NB4 (cell line): ENCODE results near the gene AATK.
"Not testable (repeated sequence)": the region's sequence is repeated elsewhere in the genome, so short reads cannot be mapped to it uniquely, and the experiment has no call there.

Source experiments
- DNase-seq: peaks from one replicate; pipeline ENCODE4 v3.0.0; 2010; ENCODE audit warnings: low read depth
- H3K4me3 ChIP-seq: one replicate; pipeline ENCODE4 v1.5.1; 2011; ENCODE audit warnings: mild to moderate bottlenecking, low read depth, low read length, moderate library complexity
- MYC ChIP-seq: IDR thresholded peaks from 2 replicates; pipeline ENCODE4 v1.6.1; 2011; ENCODE audit warnings: low read depth, low read length
- POLR2A ChIP-seq: IDR thresholded peaks from 2 replicates; pipeline ENCODE4 v1.6.1; 2011; ENCODE audit warnings: mild to moderate bottlenecking; ENCODE audit not compliant: insufficient read length; ENCODE audit errors: extremely low read depth
- TF ChIP-seq, protein P1 (sequence below): IDR thresholded peaks from 2 replicates; pipeline ENCODE4 v1.6.1; 2011; ENCODE audit warnings: low read depth, low read length
- TF ChIP-seq, protein P2 (sequence below): IDR thresholded peaks from one replicate; pipeline ENCODE4 v1.5.1; 2012; ENCODE audit warnings: low read depth, low read length

The AATK gene

DNA sequence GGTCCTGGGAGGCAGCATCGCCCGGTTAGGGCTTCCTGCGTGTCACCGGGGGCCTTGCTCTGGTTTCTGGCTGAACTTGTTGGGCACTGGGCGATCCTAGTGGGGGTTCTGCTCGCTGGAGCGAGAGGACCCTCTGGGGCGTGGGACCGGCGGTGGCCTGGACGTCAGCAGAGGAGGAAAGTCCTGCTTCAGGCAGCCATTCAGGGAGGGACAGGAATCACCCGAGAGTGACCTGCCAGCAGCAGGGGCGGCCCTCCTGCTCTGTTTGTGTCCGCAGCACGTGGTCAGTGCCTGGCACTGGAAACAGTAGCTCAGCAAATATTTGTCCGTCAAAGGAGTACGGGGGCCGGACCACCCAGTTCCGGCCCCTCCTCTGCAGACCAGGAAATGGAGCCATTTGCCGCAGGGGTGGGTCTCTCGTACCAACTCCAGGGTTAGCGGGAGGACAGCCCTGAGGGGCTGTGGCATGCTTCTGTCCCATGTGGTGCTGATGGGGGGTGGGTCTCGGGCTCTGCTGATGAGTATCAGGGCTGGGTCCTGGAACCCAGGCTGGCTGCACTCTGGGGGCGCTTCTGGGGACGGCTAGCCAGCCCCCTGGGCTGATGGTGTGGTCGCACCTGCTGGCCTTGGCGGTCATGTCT is 82.8 kb downstream of the AATK start:
- TF ChIP-seq, protein P1, sequence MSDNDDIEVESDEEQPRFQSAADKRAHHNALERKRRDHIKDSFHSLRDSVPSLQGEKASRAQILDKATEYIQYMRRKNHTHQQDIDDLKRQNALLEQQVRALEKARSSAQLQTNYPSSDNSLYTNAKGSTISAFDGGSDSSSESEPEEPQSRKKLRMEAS, result no peak
- TF ChIP-seq, protein P2, sequence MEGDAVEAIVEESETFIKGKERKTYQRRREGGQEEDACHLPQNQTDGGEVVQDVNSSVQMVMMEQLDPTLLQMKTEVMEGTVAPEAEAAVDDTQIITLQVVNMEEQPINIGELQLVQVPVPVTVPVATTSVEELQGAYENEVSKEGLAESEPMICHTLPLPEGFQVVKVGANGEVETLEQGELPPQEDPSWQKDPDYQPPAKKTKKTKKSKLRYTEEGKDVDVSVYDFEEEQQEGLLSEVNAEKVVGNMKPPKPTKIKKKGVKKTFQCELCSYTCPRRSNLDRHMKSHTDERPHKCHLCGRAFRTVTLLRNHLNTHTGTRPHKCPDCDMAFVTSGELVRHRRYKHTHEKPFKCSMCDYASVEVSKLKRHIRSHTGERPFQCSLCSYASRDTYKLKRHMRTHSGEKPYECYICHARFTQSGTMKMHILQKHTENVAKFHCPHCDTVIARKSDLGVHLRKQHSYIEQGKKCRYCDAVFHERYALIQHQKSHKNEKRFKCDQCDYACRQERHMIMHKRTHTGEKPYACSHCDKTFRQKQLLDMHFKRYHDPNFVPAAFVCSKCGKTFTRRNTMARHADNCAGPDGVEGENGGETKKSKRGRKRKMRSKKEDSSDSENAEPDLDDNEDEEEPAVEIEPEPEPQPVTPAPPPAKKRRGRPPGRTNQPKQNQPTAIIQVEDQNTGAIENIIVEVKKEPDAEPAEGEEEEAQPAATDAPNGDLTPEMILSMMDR, result no peak
- TF ChIP-seq MYC, result no peak
- no peak for TF ChIP-seq POLR2A
- no peak for DNase-seq
- H3K4me3 ChIP-seq, result no peak overlapping the region

DNA sequence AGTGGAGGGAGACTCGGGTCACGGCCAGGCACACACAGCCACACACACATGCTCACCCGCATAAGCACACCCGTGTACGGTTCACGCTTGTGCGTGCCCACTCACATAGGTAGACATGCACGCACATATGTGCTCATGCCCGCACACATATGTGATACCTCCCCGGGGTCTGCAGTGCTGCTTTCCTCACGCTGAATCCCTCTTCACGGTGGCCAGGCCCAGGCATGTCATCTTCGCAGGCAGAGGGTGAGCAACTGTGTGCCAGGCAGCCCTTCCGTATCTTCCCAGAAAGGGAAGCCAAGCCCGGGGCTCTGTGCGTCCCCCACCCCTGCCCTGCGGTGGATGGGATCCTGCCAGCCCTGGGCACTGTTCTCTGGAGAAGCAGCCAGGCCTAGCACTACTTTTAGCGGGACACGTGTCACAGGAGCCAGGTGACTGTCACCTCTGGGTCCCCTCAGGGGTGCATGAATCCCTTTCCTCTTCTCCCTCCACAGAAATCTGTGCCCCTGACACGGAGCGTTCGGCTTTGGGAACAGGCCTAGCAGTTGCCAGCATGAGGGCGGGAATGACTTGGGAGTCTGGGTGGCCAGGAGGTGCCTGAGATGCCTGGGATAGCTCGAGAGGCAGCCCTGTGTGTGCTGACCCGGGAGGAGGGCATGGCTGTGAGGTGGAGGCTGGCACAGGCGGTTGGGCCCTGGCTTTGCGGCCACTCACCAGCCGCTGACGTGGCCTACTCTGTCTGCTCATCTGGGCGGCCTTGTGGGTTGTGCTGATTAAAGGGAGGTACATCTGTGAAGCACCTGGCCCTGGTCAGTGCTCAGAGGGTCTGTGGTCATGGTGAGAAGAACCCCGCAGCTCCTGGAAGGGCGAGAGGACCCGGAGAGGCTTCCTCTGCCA is 83.6 kb downstream of the AATK start:
- DNase-seq, result no peak
- H3K4me3 ChIP-seq, result no peak overlapping the region
- TF ChIP-seq MYC, result no peak
- TF ChIP-seq POLR2A, result no peak
- TF ChIP-seq, protein P2, result no peak
- TF ChIP-seq, protein P1, result no peak

DNA sequence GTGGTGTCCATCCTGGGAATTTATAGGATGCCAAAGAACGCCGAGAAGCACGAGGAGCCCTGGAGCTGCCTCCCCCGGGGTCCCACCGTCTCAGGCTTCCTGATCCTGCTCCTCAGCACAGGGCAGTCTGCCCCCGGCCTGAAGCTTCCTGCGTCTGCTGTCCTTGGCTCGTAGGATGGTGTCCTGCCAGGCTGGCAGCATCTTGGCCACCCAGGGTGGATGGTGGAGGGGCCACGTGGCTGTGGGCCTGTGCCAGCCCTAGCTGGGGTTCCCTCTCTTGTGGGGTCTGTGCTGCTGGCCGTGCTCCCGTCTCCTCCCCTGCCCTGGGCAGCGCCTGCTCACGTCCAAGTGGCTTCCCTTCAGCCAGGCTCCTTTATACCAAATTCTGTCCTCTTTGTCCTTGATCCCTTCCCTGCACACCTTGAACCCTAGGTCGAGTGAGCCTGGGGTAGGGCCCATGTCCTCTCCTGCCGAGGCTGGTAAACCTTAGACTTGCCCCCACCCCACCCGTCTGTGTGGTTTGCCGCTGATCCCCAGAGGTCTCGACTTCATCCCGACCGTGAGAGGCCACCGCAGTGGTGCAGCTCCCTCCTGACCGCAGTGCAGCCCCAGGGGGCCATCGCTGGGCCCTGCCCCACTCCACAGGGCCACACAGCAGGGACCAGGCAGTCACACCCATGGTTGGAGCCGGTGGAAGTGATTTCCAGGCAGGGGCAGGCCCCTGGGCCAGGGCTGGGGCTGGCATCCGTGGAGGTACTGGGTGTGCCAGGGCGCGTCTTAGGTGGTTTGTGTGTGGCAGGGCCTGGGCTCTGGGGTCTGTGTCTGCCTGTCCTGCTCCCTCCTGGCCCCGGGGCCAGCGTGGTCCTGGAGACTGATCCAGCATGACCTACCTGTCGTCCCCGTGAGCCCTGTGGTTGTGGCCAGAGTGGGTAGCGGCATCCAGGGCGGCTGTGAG is 84.5 kb downstream of the AATK start:
- DNase-seq, result peak; percentile 79
- TF ChIP-seq POLR2A, result no peak
- TF ChIP-seq, protein P1, result no peak
- TF ChIP-seq, protein P2, result no peak
- TF ChIP-seq MYC, result no peak
- no peak overlapping the region for H3K4me3 ChIP-seq

DNA sequence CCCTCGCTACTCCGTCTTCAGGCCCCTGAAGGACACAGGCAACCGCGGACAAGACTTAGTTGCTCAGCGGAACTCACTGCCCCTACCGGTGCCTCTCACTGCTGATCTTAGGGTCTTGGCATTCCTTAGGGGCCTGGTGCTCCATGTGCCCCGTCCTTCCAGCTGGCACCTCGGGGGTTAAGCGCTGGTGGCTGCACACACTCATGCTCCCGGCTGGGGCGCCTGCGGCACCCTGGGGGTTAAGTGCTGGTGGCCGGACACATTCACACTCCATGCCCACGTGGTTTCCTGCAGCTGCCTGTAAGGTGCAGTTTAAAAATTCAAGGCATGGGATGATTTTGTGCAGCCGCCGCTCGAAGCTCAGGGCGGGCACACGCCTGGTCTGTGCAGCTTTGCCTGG is 86.0 kb downstream of the AATK start:
- no peak for TF ChIP-seq MYC
- TF ChIP-seq, protein P1, result peak; percentile 45; the same call in 1 of the 2 replicates
- no peak overlapping the region for H3K4me3 ChIP-seq
- no peak for DNase-seq

DNA sequence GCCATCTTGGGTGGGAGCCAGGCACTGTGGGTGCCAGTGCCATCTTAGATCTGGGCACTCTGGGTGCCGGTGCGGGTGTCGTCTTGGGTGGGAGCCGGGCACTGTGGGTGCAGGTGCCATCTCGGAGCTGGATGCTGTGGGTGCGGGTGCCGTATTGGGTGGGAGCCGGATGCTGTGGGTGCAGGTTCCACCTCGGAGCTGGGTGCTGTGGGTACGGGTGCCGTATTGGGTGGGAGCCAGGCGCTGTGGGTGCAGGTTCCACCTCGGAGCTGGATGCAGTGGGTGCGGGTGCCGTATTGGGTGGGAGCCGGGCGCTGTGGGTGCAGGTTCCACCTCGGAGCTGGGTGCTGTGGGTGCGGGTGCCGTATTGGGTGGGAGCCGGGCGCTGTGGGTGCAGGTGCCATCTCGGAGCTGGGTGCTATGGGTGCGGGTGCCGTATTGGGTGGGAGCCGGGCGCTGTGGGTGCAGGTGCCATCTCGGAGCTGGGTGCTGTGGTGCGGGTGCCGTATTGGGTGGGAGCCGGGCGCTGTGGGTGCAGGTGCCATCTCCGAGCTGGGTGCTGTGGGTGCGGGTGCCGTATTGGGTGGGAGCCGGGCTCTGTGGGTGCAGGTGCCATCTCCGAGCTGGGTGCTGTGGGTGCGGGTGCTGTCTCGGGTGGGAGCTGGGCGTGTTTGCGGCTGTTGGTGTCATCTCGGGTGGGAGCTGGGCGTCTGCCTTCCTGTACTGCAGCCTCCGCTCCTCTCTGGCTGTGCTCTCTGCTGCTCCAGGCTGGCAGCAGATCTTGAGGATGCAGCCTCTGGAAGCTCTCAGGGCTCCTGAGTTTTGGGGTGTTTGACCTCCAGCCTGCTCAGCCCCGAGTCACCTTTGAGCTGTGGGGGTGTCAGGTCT is 87.8 kb downstream of the AATK start:
- DNase-seq, H3K4me3 ChIP-seq: not testable (repeated sequence)

DNA sequence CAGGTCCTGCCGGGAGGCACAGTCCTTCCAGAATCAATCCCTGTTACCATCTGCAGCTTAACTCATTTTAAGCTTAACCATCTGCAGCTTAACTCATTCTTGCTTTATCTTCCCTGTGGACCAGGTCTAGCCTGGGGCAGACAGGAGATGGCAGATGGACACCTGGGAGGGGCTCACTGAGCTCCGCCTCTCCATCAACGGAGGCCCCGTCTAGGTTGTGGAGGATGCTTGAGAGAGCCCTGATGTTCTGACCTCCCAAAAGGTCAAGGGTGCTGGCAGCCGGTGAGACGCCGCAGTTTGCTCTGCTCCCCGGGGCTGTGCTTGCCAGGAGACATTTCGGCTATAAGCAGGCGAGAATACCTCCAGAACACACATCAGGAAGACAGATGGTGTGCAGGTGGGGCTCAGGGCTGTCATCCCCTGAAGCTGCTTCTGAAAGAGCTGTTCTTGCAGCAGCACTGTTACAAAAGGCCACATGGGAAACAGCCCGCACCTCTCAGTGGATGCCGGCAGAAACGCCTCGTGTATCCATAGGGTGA is 89.8 kb downstream of the AATK start:
- H3K4me3 ChIP-seq, result no peak overlapping the region
- DNase-seq, result no peak
- TF ChIP-seq, protein P2, result no peak
- TF ChIP-seq, protein P1, result no peak
- TF ChIP-seq POLR2A (no peak), MYC (no peak)
